ENCODE data around the gene MBP. TPM values are rescaled to one million over a fixed set of nuclear protein-coding genes. Genes with fewer than 3 reads are reported as not detected.

MBP gene
- total RNA-seq, 1 experiment from 2014 or later, result 0.24 TPM

DNA sequence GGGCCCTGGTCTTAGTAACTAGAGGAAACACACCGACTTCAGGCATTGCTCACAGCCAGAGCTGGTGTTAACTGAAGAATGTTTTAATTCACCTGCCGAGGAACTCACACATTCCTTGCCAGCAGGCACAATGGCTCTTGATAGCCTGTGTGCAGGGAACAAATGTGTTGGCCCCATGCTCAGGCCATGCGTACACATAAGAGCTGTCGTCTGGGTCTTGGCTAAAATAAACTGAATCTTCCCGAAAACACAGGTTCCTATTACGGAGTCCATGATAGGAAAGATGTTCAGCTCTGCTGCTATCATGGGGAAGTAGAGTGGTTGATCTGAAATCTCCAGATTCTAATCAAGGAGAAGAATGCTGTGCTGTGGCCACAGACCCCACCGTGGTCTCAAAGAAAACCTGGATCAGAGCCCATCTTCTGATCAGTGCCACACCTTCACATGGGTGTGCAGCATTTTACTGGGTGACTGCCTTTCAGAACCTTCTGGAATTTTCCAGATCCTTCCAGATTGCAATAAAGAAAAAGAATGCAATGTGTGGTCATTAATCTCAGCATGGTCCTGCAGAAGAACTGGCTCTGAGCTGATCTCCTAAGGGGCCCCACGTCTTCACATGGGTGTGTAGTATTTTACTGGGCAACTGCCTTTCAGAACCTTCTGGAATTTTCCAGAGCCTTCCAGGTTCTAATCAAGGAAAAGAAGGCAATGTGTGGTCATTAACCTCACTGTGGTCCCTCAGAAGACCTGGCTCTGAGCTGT lies 17.2 kb downstream of the MBP start:
- no peak for DNase-seq (ENCODE audit: low read depth)

DNA sequence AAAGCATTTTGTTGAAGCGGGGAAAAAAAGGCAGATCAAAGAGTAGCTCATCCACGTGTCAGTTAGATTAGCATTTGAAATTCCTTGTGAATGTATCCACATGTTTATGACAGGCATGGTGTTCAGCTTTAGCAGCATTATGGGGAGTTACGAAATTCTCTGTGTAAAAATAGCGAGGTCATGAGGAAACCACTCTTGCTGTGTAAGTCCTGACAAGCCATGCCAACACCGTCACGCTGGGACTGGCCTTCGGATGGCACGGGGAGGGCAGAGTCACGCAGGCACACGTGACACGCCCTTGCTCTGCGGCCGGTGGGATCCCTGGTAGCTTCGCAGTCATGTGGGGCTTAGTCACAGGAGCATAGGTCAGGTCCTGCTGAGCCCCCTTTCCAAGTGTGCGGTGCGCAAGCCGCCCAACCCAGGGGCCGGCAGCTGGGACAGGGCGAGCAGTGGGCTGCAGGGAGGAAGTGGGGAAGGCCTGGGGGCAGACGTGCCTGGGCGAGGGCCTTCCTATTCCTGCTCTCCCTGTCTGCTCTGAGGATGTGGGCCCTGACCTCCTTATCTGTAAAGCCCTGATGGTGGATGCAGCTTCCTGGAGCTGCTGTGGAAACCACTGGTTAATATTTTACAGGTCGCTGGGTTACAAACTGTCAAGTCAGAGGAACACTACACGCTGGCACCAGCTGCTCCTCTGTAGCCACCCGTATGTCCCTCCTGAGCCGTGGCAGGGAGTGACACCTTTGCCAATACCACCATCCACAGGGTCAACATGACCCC lies 18.0 kb downstream of the MBP start:
- no peak for DNase-seq (ENCODE audit: low read depth)

DNA sequence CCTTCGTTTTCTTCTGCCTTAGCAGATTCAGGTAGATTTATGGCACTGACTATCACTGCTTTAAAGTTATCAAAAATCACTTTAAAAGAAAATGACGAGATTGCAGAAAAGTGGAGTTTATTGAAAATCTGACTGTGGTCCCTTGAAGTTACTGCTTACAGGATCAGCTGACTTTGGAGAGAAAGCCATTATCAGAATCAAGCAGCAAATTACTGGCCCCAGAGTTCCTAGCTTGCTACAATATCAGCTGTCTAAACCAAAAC lies 18.5 kb downstream of the MBP start:
- no peak for DNase-seq (ENCODE audit: low read depth)

DNA sequence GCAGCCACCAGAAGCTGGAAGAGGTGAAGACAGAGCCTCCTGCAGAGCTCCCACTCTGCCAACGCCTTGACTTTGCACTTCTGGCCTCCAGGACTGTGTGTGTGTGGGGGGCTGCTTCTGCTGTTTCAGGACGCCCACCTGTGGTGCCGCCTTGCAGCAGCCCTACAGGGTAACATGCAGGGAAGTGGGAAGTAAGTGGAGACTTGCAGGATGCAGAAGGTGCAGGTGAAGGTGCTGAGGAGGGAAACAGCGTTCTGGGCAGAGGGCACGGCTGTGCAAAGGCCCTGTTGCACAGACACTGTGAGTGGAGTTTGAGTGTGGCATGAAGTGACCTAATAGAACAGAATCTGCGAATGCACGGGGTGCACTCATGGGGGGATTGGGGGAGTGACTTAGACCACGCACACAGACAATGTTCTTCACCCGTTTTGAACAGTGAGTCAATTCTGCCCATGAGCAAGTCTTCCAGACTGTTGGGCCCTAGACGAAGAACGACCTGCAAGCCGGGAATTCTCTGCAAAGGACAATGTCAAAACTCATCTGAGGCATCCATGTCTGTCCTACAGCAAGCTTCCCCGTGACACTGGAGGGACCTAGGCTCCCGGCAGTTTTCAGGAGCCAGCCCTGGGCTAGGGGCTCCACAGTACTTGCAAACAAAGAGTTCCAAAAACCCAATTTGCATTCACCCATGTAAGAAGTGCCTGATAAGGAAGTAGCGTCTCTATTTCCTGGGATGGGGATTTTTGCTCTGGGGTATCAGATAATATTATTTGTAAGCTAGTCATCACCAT lies 19.0 kb downstream of the MBP start:
- DNase-seq (ENCODE audit: low read depth), result no peak

GRCh38 chr18:77112747-77113092 lies 19.9 kb downstream of the MBP start:
- no peak for DNase-seq (ENCODE audit: low read depth)

DNA sequence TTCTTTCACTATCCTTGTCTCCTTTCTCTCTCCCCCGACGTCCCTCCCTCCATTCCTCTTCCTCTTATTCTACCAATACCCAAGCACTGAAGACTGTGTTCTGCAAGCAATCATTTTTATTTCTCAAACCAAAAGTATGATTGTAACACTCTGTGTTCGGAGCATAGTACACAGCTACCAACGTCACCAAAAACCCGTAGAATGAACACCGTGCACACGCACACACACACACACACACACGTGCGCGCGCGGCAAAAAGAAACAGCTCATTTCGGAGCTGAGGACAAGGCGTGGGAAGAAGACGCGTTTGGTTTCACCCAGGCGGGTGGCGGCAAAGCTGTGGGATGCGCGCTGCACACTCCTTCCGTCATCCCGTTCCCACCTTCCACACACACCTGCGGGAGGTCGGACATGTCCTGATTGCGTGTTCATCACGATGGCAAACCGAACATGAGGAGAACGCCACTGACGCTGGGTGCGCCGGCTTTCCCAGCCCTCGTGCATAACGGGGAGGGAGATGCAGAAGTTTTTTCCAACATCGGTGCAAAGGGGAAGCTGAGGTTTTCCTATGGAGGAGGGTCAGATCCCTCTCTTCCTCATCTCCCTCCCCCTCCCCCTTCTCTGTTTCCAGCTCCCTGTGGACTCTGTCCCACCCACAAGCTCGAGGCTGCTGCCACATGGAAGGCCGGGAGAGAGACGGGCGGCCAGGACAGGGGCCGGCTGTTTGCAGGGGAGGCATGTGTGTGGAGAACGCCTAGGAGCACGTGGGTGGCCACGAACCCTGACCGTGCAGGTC lies 20.4 kb downstream of the MBP start:
- no peak for DNase-seq (ENCODE audit: low read depth)

DNA sequence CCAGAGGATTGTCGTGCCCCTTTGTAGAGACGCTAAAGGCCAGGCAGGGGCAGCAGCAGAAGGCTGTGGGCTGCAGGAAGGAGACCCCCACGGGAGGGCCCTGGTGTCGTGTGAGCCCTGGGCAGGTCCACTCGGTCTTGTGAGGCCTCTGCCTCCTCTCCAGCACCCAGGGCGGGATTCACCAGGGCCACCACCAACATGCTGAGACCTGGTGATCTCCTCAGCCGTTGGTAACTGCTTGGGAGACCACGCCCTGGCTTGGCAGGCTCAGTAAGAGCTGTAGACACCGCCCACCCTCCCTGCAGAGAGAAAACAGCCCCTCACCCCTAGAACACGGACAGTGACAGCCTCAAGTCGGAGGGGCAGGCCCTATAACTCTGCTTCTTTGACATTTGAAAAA lies 21.1 kb downstream of the MBP start:
- no peak for DNase-seq (ENCODE audit: low read depth)

DNA sequence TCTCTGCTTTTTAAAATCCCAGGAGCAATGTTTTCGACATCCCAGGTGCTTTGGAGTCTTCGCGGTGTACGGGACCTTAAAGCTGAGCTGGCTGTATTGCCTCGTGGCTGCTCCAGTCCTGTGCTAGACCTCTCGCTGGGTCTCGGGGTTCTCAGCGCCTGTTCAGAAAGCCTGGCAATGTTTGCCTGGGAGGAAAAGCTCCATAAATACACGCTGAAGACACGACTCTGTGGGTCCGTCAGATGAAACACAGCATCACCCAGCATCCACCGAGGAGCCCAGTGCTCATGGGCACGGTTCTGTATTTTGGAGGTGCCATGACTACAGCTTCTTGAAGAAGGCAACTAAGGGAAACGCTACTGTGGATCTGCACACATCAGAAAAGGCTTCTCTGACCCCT lies 21.6 kb downstream of the MBP start:
- DNase-seq (ENCODE audit: low read depth), result no peak

GRCh38 chr18:77110400-77110799 lies 22.2 kb downstream of the MBP start:
- DNase-seq (ENCODE audit: low read depth), result no peak

DNA sequence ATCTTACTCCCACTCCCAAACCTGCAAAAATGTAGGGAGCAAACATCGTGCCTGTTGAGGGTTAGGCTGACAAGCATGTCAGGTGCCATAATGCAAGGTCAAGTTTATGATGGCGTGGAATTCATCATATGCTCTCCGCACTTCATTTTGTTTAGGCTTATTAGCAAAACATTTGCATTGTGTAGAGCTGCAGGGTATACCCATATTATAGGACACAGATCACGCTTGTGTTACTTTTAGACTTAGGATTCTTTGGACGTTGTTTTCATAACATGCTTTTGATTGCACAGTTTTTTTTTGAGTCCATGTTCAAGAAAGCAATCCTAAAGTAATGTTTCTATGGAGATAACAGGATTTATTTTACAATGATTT lies 22.9 kb downstream of the MBP start:
- no peak for DNase-seq (ENCODE audit: low read depth)

DNA sequence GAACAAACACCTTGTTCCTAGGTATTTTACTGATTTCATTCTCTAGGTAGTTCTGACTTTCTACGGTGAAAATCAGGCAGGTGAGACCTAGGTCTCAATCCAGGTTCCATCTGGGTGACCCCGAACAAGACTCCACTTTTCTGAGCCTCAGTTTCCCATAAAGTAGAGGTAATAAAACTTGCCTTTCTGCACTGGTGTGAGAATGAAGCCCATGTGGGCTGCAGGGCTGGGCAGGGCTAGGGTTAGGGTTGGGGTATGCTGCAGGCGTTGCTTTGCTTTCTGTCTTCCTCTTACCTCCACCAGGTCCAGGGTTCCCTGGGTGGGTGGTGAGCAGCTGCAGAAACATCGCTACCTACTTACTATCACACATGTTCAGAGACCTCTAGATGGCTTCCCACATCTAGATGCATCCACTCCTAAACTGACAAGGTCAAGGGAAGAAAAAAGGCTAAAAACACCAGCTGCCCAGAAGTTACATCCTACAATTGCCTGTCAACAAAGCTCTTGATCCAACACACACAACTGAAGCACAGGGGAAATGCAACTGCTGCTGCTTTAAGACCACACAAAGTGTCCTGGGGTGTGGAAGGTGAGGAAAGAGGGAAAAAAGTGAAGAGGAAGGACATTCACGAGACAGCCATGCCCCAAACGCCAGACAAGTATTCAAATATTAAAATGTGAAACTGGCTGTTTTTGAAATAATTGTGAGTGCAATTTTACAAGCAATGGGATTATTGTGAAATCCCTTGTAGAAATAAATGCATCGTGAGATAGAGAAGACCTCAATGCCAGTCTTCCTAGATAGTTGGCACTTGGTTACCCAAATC lies 23.5 kb downstream of the MBP start:
- DNase-seq (ENCODE audit: low read depth), result no peak

- DNase-seq (ENCODE audit: low read depth), result peak; percentile 77
Observed at GRCh38 chr18:77108001-77108692, 24.4 kb downstream of the MBP start.

DNA sequence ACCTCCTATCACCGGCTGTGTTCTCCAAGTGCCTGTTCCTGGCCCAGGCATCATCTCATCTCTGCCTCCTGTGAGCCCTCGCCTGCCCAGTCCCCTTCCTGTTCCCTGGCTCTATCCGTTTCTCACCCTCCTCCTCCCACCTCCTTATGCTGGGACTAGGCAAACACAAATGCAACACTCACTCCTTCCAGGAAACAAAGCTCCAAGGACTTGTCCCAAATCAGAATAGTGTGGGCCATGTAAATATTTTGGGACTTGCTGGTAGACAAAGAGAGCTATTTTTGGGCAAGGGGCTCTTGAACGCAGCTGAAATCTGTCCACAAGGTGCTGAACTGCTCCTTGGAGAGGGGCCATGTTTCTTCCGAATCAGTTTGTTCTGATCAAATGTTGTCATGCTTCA lies 25.3 kb downstream of the MBP start:
- DNase-seq (ENCODE audit: low read depth), result no peak

GRCh38 chr18:77106331-77106730 lies 26.3 kb downstream of the MBP start:
- no peak for DNase-seq (ENCODE audit: low read depth)

- no peak for DNase-seq (ENCODE audit: low read depth)
Observed at GRCh38 chr18:77105680-77106079, 26.9 kb downstream of the MBP start.

DNA sequence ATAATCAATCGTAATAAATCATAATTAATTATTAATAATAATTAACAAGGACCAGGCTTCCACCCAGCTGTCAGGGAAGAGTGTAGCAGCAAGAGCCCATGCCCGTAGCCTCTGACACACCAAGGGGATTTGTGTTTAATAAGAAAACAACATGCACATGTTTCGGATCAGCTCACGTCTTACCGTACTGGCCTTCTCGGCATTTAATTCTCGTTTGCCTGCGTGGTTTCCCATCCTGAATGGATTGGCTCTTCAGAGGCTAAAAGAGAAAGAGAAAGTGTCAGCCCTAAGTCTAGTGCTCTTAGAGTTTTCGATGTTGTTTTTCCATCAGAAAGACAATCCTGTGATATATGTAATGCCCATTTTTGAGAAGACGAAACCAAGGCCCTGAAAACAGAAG lies 27.6 kb downstream of the MBP start:
- no peak for DNase-seq (ENCODE audit: low read depth)

DNA sequence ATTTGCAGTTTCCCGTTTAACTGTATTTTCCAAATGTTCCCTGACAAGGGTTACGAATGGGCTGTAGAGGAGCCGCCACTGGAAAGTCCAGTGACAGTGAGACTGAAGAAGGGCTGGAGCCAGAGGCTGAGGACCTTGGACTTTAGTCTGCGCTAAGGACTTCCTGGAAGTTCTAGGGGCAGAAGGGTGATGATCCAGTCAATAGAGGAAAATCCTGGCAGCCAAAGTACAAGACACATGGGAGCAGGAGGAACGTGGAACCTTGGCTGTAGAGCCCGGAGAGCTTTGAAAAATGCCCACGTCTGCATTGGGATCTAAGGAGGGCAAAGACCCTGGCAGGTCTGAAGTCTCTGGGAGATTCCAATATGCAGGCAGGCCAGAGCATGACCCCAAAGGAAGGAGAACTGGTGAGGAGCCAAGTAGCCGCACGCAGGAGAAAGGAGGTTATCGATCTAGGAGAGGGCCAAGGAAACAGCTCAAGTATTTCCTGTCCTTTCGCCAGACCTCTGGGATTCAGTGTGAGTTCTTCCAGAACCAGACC lies 28.5 kb downstream of the MBP start:
- DNase-seq (ENCODE audit: low read depth), result no peak

- no peak for DNase-seq (ENCODE audit: low read depth)
Observed at GRCh38 chr18:77103187-77103850, 29.3 kb downstream of the MBP start.

- peak; percentile 55 for DNase-seq (ENCODE audit: low read depth)
Observed at GRCh38 chr18:77102259-77103040, 30.1 kb downstream of the MBP start.

All from HT1080 (cell line).